GM12878 (cell line): Measurements from ENCODE around the gene TAF4.

Source experiments
- ATF3 ChIP-seq: IDR thresholded peaks from 2 replicates; pipeline ENCODE4 v1.6.1; 2011; ENCODE audit warnings: low read depth, mild to moderate bottlenecking, low read length, moderate library complexity, borderline replicate concordance; ENCODE audit errors: extremely low read depth
- E4F1 ChIP-seq: fragments of 450-650 bp; IDR thresholded peaks from 2 replicates; pipeline ENCODE4 v1.6.1; 2018; ENCODE audit warnings: borderline replicate concordance, mild to moderate bottlenecking; ENCODE audit not compliant: partially characterized antibody
- GABPA ChIP-seq: IDR thresholded peaks from 2 replicates; pipeline ENCODE4 v1.6.1; 2014; ENCODE audit warnings: antibody characterized with exemption, low read depth, mild to moderate bottlenecking, inconsistent platforms
- POLR2A ChIP-seq: IDR thresholded peaks from 2 replicates; pipeline ENCODE4 v1.6.1; 2011; ENCODE audit warnings: low read depth, mild to moderate bottlenecking, low read length
- RAD21 ChIP-seq: IDR thresholded peaks from 2 replicates; pipeline ENCODE4 v1.6.1; 2011; ENCODE audit warnings: mild to moderate bottlenecking, low read depth, low read length, moderate library complexity; ENCODE audit not compliant: insufficient read depth
- REST ChIP-seq: IDR thresholded peaks from 2 replicates; pipeline ENCODE4 v1.6.1; 2012; ENCODE audit warnings: mild to moderate bottlenecking, low read depth, low read length
- SP1 ChIP-seq: IDR thresholded peaks from one replicate; pipeline ENCODE4 v1.6.1; 2011; ENCODE audit warnings: low read depth, low read length
- SUZ12 ChIP-seq: fragments of 200-600 bp; sonication (generic); IDR thresholded peaks from one replicate; pipeline ENCODE4 v1.6.1; 2018; ENCODE audit warnings: antibody characterized with exemption, mild to moderate bottlenecking; ENCODE audit not compliant: unreplicated experiment
- TAF1 ChIP-seq: IDR thresholded peaks from 2 replicates; pipeline ENCODE4 v1.6.1; 2011; ENCODE audit warnings: mild to moderate bottlenecking, low read depth, low read length, borderline replicate concordance
- USF2 ChIP-seq: IDR thresholded peaks from 2 replicates; pipeline ENCODE4 v1.6.1; 2011; ENCODE audit warnings: low read depth, low read length, improper control_type of control experiment, borderline replicate concordance
- ZBTB33 ChIP-seq: fragments of 450-650 bp; IDR thresholded peaks from 2 replicates; pipeline ENCODE4 v1.6.1; 2017; ENCODE audit warnings: mild to moderate bottlenecking
- ZBTB40 ChIP-seq: fragments of 450-650 bp; IDR thresholded peaks from 2 replicates; pipeline ENCODE4 v1.6.1; 2016; ENCODE audit warnings: mild to moderate bottlenecking, moderate library complexity, borderline replicate concordance
- TF ChIP-seq, protein P1 (sequence below), 3 experiments: IDR thresholded peaks in 2 of 3; conservative IDR thresholded peaks in 1 of 3; 2 replicates each; pipeline ENCODE4 v1.5.1; 2011; ENCODE audit warnings: low read depth in 3 of 3, low read length in 3 of 3, mild to moderate bottlenecking in 3 of 3, control low read depth in 2 of 3, moderate library complexity in 2 of 3, inconsistent platforms in 1 of 3, mixed read lengths in 1 of 3; ENCODE audit not compliant: control insufficient read depth in 2 of 3, insufficient read depth in 1 of 3; ENCODE audit errors: extremely low read depth in 1 of 3

- TF ChIP-seq USF2 (no peak), POLR2A (no peak), ZBTB40 (no peak), SUZ12 (no peak), TAF1 (no peak), GABPA (no peak), RAD21 (no peak), ZBTB33 (no peak), ATF3 (no peak), REST (no peak), E4F1 (no peak), SP1 (no peak)
- TF ChIP-seq, protein P1, sequence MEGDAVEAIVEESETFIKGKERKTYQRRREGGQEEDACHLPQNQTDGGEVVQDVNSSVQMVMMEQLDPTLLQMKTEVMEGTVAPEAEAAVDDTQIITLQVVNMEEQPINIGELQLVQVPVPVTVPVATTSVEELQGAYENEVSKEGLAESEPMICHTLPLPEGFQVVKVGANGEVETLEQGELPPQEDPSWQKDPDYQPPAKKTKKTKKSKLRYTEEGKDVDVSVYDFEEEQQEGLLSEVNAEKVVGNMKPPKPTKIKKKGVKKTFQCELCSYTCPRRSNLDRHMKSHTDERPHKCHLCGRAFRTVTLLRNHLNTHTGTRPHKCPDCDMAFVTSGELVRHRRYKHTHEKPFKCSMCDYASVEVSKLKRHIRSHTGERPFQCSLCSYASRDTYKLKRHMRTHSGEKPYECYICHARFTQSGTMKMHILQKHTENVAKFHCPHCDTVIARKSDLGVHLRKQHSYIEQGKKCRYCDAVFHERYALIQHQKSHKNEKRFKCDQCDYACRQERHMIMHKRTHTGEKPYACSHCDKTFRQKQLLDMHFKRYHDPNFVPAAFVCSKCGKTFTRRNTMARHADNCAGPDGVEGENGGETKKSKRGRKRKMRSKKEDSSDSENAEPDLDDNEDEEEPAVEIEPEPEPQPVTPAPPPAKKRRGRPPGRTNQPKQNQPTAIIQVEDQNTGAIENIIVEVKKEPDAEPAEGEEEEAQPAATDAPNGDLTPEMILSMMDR (IDR thresholded peaks at IDR 0.05 in 2 of 3, conservative IDR thresholded peaks at IDR 0.05 in 1 of 3; ENCODE audit: control insufficient read depth in 2 of 3, extremely low read depth in 1 of 3, insufficient read depth in 1 of 3, low read depth in 3 of 3, low read length in 3 of 3), result no peak
These were observed 47.1 kb downstream of the TAF4 start for GRCh38 chr20:62018437-62019143.
